ENCODE results near the gene DMD. TPM values are rescaled to one million over a fixed set of nuclear protein-coding genes. Genes with fewer than 3 reads are reported as not detected.

Gene DMD
- total RNA-seq, 3 donors from 2014 or later (not counting 1 experiment from before 2014, with no cell fraction given): not detected

DNA sequence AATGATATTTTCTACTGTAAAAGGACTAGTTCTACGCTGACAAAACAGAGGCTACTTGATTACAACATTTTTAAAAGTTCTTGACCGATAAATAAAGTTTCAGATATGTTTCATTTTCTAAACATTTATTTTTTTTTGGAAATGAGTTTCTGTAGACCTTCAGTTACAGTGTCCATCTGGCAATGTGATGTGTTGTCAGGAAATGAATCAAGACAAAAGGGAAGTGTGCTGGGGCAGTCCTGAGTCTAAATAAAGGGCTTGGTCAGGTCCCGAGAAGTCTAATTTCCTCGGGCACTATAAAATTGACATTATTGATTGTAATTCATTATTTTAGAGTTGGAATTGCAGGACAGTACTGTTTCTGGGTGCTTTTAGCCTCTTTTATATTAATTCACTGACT is 2082.5 kb downstream of the DMD start:
- Histone ChIP-seq H3K36me3 (ENCODE audit: control insufficient read depth, insufficient read depth, low read length) (no peaks in the 10 kb centered on the region), H3K27ac (ENCODE audit: low read length) (no peak overlapping the region), H3K4me1 (ENCODE audit: control insufficient read depth, insufficient read depth, low read length) (no peaks in the 10 kb centered on the region), H3K27me3 (ENCODE audit: control insufficient read depth, insufficient read depth, low read length) (no peaks in the 10 kb centered on the region), H3K9me3 (ENCODE audit: control insufficient read depth, insufficient read depth, low read length) (no peaks in the 10 kb centered on the region), H3K4me3 (ENCODE audit: low read length) (no peak overlapping the region)
- DNase-seq (no peak), ATAC-seq (no peak)
- intact Hi-C loops (cut with micrococcal nuclease): no loop called here
- Mint-ChIP-seq H3K27me3 (ENCODE audit: low read depth in 2 of 2) (no peaks in the 10 kb centered on the region), H3K27ac (no peak overlapping the region), H3K4me3 (no peak overlapping the region), H3K36me3 (no peaks in the 10 kb centered on the region), H3K9me3 (peaks cover 0 to 2% of the 10 kb centered on the region in 2 donors), H3K4me1 (no peaks in the 10 kb centered on the region)
- TF ChIP-seq, protein P1, sequence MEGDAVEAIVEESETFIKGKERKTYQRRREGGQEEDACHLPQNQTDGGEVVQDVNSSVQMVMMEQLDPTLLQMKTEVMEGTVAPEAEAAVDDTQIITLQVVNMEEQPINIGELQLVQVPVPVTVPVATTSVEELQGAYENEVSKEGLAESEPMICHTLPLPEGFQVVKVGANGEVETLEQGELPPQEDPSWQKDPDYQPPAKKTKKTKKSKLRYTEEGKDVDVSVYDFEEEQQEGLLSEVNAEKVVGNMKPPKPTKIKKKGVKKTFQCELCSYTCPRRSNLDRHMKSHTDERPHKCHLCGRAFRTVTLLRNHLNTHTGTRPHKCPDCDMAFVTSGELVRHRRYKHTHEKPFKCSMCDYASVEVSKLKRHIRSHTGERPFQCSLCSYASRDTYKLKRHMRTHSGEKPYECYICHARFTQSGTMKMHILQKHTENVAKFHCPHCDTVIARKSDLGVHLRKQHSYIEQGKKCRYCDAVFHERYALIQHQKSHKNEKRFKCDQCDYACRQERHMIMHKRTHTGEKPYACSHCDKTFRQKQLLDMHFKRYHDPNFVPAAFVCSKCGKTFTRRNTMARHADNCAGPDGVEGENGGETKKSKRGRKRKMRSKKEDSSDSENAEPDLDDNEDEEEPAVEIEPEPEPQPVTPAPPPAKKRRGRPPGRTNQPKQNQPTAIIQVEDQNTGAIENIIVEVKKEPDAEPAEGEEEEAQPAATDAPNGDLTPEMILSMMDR (IDR thresholded peaks at IDR 0.05): no peak
- WGBS (ENCODE audit: insufficient coverage): no CpG with 5 or more reads among the region's 4 CpGs

DNA sequence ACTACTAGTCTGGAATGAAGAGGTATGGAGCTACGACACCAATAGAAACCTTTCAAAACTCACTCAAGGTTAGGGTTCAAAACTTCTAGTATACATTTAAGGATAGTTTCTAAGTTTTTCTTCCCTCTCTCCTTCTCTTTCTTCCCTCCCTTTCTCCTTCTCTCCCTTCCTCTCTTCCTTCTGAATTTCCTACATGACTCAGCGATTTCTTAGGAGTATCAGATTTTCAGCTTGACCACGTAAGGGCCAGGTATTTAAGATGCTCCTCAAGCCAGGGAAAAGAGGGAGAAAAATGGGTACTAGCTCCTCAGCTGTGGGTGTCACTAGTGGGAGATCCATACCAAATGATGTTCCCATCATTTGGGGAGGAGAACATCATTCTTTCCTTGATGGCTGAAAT is 2083.6 kb downstream of the DMD start:
- Histone ChIP-seq H3K27ac (ENCODE audit: low read length) (no peak overlapping the region), H3K9me3 (ENCODE audit: control insufficient read depth, insufficient read depth, low read length) (no peaks in the 10 kb centered on the region), H3K4me3 (ENCODE audit: low read length) (no peak overlapping the region), H3K4me1 (ENCODE audit: control insufficient read depth, insufficient read depth, low read length) (no peaks in the 10 kb centered on the region), H3K27me3 (ENCODE audit: control insufficient read depth, insufficient read depth, low read length) (no peaks in the 10 kb centered on the region), H3K36me3 (ENCODE audit: control insufficient read depth, insufficient read depth, low read length) (no peaks in the 10 kb centered on the region)
- no peaks in the 10 kb centered on the region for H3K4me1 Mint-ChIP-seq
- H3K4me3 Mint-ChIP-seq: no peak overlapping the region
- intact Hi-C loops (cut with micrococcal nuclease): no loop called here
- WGBS (ENCODE audit: insufficient coverage): 100% methylated on average over 2 of the region's 3 CpGs
- H3K36me3 Mint-ChIP-seq: no peaks in the 10 kb centered on the region
- ATAC-seq (no peak), DNase-seq (no peak)
- H3K27ac Mint-ChIP-seq: no peak overlapping the region
- TF ChIP-seq, protein P1 (IDR thresholded peaks at IDR 0.05): no peak
- H3K9me3 Mint-ChIP-seq: peaks cover 0 to 2% of the 10 kb centered on the region in 2 donors
- H3K27me3 Mint-ChIP-seq (ENCODE audit: low read depth in 2 of 2): no peaks in the 10 kb centered on the region

DNA sequence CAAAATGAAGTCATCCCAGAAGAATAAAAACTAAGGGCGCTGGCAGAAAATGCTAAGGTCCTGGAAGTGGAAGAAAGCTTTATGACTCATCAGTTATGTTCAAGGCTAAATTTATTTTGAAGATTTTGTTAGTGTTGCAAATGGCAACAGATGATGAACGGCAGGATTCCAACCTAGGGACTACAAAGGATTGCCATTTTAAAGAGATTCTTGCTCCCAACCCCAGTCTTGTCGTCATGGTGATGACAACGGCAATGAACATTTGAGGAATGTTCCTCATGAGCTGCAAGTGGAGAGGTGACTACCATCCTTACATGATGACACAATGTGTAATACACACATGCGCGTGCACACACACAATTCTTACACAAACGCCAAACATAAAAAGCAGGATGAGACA is 2085.1 kb downstream of the DMD start:
- H3K36me3 Mint-ChIP-seq: no peaks in the 10 kb centered on the region
- WGBS (ENCODE audit: insufficient coverage): 100% methylated on average over 5 of the region's 7 CpGs
- H3K4me1 Mint-ChIP-seq: no peaks in the 10 kb centered on the region
- Histone ChIP-seq H3K27me3 (ENCODE audit: control insufficient read depth, insufficient read depth, low read length) (no peaks in the 10 kb centered on the region), H3K9me3 (ENCODE audit: control insufficient read depth, insufficient read depth, low read length) (no peaks in the 10 kb centered on the region), H3K4me1 (ENCODE audit: control insufficient read depth, insufficient read depth, low read length) (no peaks in the 10 kb centered on the region), H3K27ac (ENCODE audit: low read length) (no peak overlapping the region), H3K36me3 (ENCODE audit: control insufficient read depth, insufficient read depth, low read length) (no peaks in the 10 kb centered on the region), H3K4me3 (ENCODE audit: low read length) (no peak overlapping the region)
- DNase-seq: no peak
- TF ChIP-seq, protein P1 (IDR thresholded peaks at IDR 0.05): no peak
- intact Hi-C loops (cut with micrococcal nuclease): no loop called here
- H3K27me3 Mint-ChIP-seq (ENCODE audit: low read depth in 2 of 2): no peaks in the 10 kb centered on the region
- H3K4me3 Mint-ChIP-seq: no peak overlapping the region
- no peak overlapping the region for H3K27ac Mint-ChIP-seq
- no peak for ATAC-seq
- peaks cover 0 to 2% of the 10 kb centered on the region in 2 donors for H3K9me3 Mint-ChIP-seq

DNA sequence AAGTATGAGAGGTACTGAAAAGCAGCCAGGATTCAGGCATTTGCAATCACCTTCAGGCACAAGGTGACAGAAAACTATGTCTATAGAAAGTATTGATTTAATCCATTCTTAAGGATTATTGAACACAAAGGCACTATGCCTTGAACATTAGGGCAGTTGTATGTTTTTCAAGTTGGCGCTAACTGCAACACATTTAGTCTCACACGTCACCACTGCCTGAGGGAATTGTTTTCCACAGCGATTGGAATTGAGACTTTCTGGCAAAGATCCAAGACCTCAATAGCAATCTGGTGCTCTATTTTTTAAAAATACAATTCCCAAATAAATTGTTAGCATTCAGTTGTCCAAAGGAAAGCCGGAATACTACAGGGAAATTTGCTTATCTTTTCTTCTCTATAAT is 2086.8 kb downstream of the DMD start:
- DNase-seq: no peak
- Mint-ChIP-seq H3K4me3 (no peak overlapping the region), H3K4me1 (no peaks in the 10 kb centered on the region), H3K27me3 (ENCODE audit: low read depth in 2 of 2) (no peaks in the 10 kb centered on the region), H3K9me3 (peaks cover 0 to 2% of the 10 kb centered on the region in 2 donors), H3K36me3 (no peaks in the 10 kb centered on the region), H3K27ac (no peak overlapping the region)
- Histone ChIP-seq H3K36me3 (ENCODE audit: control insufficient read depth, insufficient read depth, low read length) (no peaks in the 10 kb centered on the region), H3K27ac (ENCODE audit: low read length) (no peak overlapping the region), H3K4me1 (ENCODE audit: control insufficient read depth, insufficient read depth, low read length) (no peaks in the 10 kb centered on the region), H3K27me3 (ENCODE audit: control insufficient read depth, insufficient read depth, low read length) (no peaks in the 10 kb centered on the region), H3K4me3 (ENCODE audit: low read length) (no peak overlapping the region), H3K9me3 (ENCODE audit: control insufficient read depth, insufficient read depth, low read length) (no peaks in the 10 kb centered on the region)
- TF ChIP-seq, protein P1 (IDR thresholded peaks at IDR 0.05): no peak
- ATAC-seq: no peak
- intact Hi-C loops (cut with micrococcal nuclease): no loop called here
- WGBS (ENCODE audit: insufficient coverage): 100% methylated on average over 4 of the region's 4 CpGs

Measured in natural killer cell (primary cell).